Measurements from ENCODE around the gene RELN. TPM values are rescaled to one million over a fixed set of nuclear protein-coding genes. Genes with fewer than 3 reads are reported as not detected.
"Not testable (repeated sequence)": the region's sequence is repeated elsewhere in the genome, so short reads cannot be mapped to it uniquely, and the experiment has no call there.

Gene RELN
- total RNA-seq, 1 experiment from 2014 or later: 0.24 TPM

- Histone ChIP-seq H3K36me3 (replicated peaks; ENCODE audit: control insufficient read depth, insufficient read depth, low read length) (no peaks in the 10 kb centered on the region), H3K4me3 (ENCODE audit: insufficient read depth, low read depth, low read length) (no peak overlapping the region), H3K27me3 (ENCODE audit: control insufficient read depth, insufficient read depth, low read length) (no peaks in the 10 kb centered on the region)
- DNase-seq: no peak
These were observed 145.6 kb downstream of the RELN start for GRCh38 chr7:103843689-103844480.

- Histone ChIP-seq H3K36me3 (replicated peaks; ENCODE audit: control insufficient read depth, insufficient read depth, low read length) (no peaks in the 10 kb centered on the region), H3K27me3 (ENCODE audit: control insufficient read depth, insufficient read depth, low read length) (no peaks in the 10 kb centered on the region), H3K4me3 (ENCODE audit: insufficient read depth, low read depth, low read length) (no peak overlapping the region)
- no peak for DNase-seq
These were observed 156.1 kb downstream of the RELN start for GRCh38 chr7:103833401-103833800.

GRCh38 chr7:103832438-103832837 lies 157.0 kb downstream of the RELN start:
- Histone ChIP-seq H3K36me3 (replicated peaks; ENCODE audit: control insufficient read depth, insufficient read depth, low read length) (no peaks in the 10 kb centered on the region), H3K27me3 (ENCODE audit: control insufficient read depth, insufficient read depth, low read length) (no peaks in the 10 kb centered on the region), H3K4me3 (ENCODE audit: insufficient read depth, low read depth, low read length) (no peak overlapping the region)
- DNase-seq: no peak

- H3K36me3 ChIP-seq (replicated peaks; ENCODE audit: control insufficient read depth, insufficient read depth, low read length): no peaks in the 10 kb centered on the region
- no peak for DNase-seq
These were observed 165.2 kb downstream of the RELN start for GRCh38 chr7:103824251-103824650.

GRCh38 chr7:103823084-103823483 lies 166.4 kb downstream of the RELN start:
- Histone ChIP-seq H3K36me3 (replicated peaks; ENCODE audit: control insufficient read depth, insufficient read depth, low read length) (no peaks in the 10 kb centered on the region), H3K4me3 (ENCODE audit: insufficient read depth, low read depth, low read length) (no peak overlapping the region), H3K27me3 (ENCODE audit: control insufficient read depth, insufficient read depth, low read length) (no peaks in the 10 kb centered on the region; the same call in 1 of the 2 replicates)
- no peak for DNase-seq

More at GRCh38 chr7:103824251-103824650, 165.2 kb downstream of the RELN start:
- H3K4me3 ChIP-seq (ENCODE audit: insufficient read depth, low read depth, low read length): no peak overlapping the region
- H3K27me3 ChIP-seq (ENCODE audit: control insufficient read depth, insufficient read depth, low read length): no peaks in the 10 kb centered on the region; the same call in 1 of the 2 replicates

- Histone ChIP-seq H3K27me3 (ENCODE audit: control insufficient read depth, insufficient read depth, low read length) (no peaks in the 10 kb centered on the region; the same call in 1 of the 2 replicates), H3K4me3 (ENCODE audit: insufficient read depth, low read depth, low read length) (no peak overlapping the region), H3K36me3 (replicated peaks; ENCODE audit: control insufficient read depth, insufficient read depth, low read length) (no peaks in the 10 kb centered on the region)
- no peak for DNase-seq
These were observed 168.4 kb downstream of the RELN start for GRCh38 chr7:103821092-103821491.

- DNase-seq; H3K36me3 ChIP-seq (replicated peaks; ENCODE audit: control insufficient read depth, insufficient read depth, low read length); H3K27me3 ChIP-seq (ENCODE audit: control insufficient read depth, insufficient read depth, low read length); H3K4me3 ChIP-seq (ENCODE audit: insufficient read depth, low read depth, low read length): not testable (repeated sequence)
These were observed 173.5 kb downstream of the RELN start for GRCh38 chr7:103815972-103816371.

GRCh38 chr7:103813970-103814369 lies 175.5 kb downstream of the RELN start:
- no peaks in the 10 kb centered on the region for H3K36me3 ChIP-seq (replicated peaks; ENCODE audit: control insufficient read depth, insufficient read depth, low read length)
- no peak overlapping the region for H3K4me3 ChIP-seq (ENCODE audit: insufficient read depth, low read depth, low read length)
- no peaks in the 10 kb centered on the region for H3K27me3 ChIP-seq (ENCODE audit: control insufficient read depth, insufficient read depth, low read length)
- DNase-seq: no peak

- DNase-seq: no peak
- Histone ChIP-seq H3K4me3 (ENCODE audit: insufficient read depth, low read depth, low read length) (no peak overlapping the region), H3K27me3 (ENCODE audit: control insufficient read depth, insufficient read depth, low read length) (no peaks in the 10 kb centered on the region), H3K36me3 (replicated peaks; ENCODE audit: control insufficient read depth, insufficient read depth, low read length) (no peaks in the 10 kb centered on the region)
These were observed 177.5 kb downstream of the RELN start for GRCh38 chr7:103811997-103812396.

- Histone ChIP-seq H3K27me3 (ENCODE audit: control insufficient read depth, insufficient read depth, low read length) (no peaks in the 10 kb centered on the region), H3K4me3 (ENCODE audit: insufficient read depth, low read depth, low read length) (no peak overlapping the region), H3K36me3 (replicated peaks; ENCODE audit: control insufficient read depth, insufficient read depth, low read length) (no peaks in the 10 kb centered on the region)
- no peak for DNase-seq
These were observed 178.2 kb downstream of the RELN start for GRCh38 chr7:103811290-103811689.

GRCh38 chr7:103810112-103810744 lies 179.2 kb downstream of the RELN start:
- H3K27me3 ChIP-seq (ENCODE audit: control insufficient read depth, insufficient read depth, low read length): no peaks in the 10 kb centered on the region
- no peak overlapping the region for H3K4me3 ChIP-seq (ENCODE audit: insufficient read depth, low read depth, low read length)
- no peak for DNase-seq
- H3K36me3 ChIP-seq (replicated peaks; ENCODE audit: control insufficient read depth, insufficient read depth, low read length): no peaks in the 10 kb centered on the region

GRCh38 chr7:103809229-103809994 lies 180.0 kb downstream of the RELN start:
- Histone ChIP-seq H3K4me3 (ENCODE audit: insufficient read depth, low read depth, low read length) (no peak overlapping the region), H3K36me3 (replicated peaks; ENCODE audit: control insufficient read depth, insufficient read depth, low read length) (no peaks in the 10 kb centered on the region), H3K27me3 (ENCODE audit: control insufficient read depth, insufficient read depth, low read length) (no peaks in the 10 kb centered on the region)
- peak; percentile 1 for DNase-seq

- no peak for DNase-seq
- Histone ChIP-seq H3K36me3 (replicated peaks; ENCODE audit: control insufficient read depth, insufficient read depth, low read length) (no peaks in the 10 kb centered on the region), H3K4me3 (ENCODE audit: insufficient read depth, low read depth, low read length) (no peak overlapping the region), H3K27me3 (ENCODE audit: control insufficient read depth, insufficient read depth, low read length) (no peaks in the 10 kb centered on the region)
These were observed 184.1 kb downstream of the RELN start for GRCh38 chr7:103805346-103805745.

- H3K4me3 ChIP-seq (ENCODE audit: insufficient read depth, low read depth, low read length): no peak overlapping the region
- H3K36me3 ChIP-seq (replicated peaks; ENCODE audit: control insufficient read depth, insufficient read depth, low read length): no peaks in the 10 kb centered on the region
- H3K27me3 ChIP-seq (ENCODE audit: control insufficient read depth, insufficient read depth, low read length): no peaks in the 10 kb centered on the region
- DNase-seq: no peak
These were observed 185.8 kb downstream of the RELN start for GRCh38 chr7:103803631-103804030.

GRCh38 chr7:103799298-103799697 lies 190.2 kb downstream of the RELN start:
- no peaks in the 10 kb centered on the region for H3K27me3 ChIP-seq (ENCODE audit: control insufficient read depth, insufficient read depth, low read length)
- no peaks in the 10 kb centered on the region for H3K36me3 ChIP-seq (replicated peaks; ENCODE audit: control insufficient read depth, insufficient read depth, low read length)
- H3K4me3 ChIP-seq (ENCODE audit: insufficient read depth, low read depth, low read length): no peak overlapping the region
- DNase-seq: no peak
